Osteocyte (in vitro differentiated cells): ENCODE data around the gene CC2D1A. TPM values are rescaled to one million over a fixed set of nuclear protein-coding genes. Genes with fewer than 3 reads are reported as not detected.

ENCODE experiments used
- DNase-seq: peaks from one replicate; pipeline ENCODE4 v3.0.0; 2021; ENCODE audit warnings: mixed read lengths; ENCODE audit not compliant: unreplicated experiment; ENCODE audit errors: extremely low spot score
- H3K27ac Mint-ChIP-seq: one replicate; pipeline ENCODE4 v1.8.0; 2021; ENCODE audit warnings: mild to moderate bottlenecking, mixed read lengths; ENCODE audit not compliant: unreplicated experiment
- H3K27me3 Mint-ChIP-seq: one replicate; pipeline ENCODE4 v1.8.0; 2021; ENCODE audit warnings: mixed read lengths; ENCODE audit not compliant: unreplicated experiment
- H3K36me3 Mint-ChIP-seq: one replicate; pipeline ENCODE4 v1.8.0; 2021; ENCODE audit warnings: mixed read lengths; ENCODE audit not compliant: unreplicated experiment
- H3K4me1 Mint-ChIP-seq: one replicate; pipeline ENCODE4 v1.8.0; 2021; ENCODE audit warnings: mixed read lengths; ENCODE audit not compliant: unreplicated experiment
- H3K4me3 Mint-ChIP-seq: one replicate; pipeline ENCODE4 v1.8.0; 2021; ENCODE audit warnings: mild to moderate bottlenecking, moderate library complexity, mixed read lengths; ENCODE audit not compliant: unreplicated experiment
- H3K9me3 Mint-ChIP-seq: one replicate; pipeline ENCODE4 v1.8.0; 2021; ENCODE audit warnings: mixed read lengths; ENCODE audit not compliant: unreplicated experiment
- total RNA-seq: library from RNA; stranded (reverse); gene quantifications from 2 replicates; pipeline ENCODE4 v1.2.1, GENCODE V29; 2021
- TF ChIP-seq, protein P1 (sequence below): fragments of 200-600 bp; sonication (generic); IDR thresholded peaks from 2 replicates; pipeline ENCODE4 v1.5.0; 2021; ENCODE audit warnings: antibody characterized with exemption, mild to moderate bottlenecking, moderate library complexity

CC2D1A gene
- total RNA-seq, 1 donor from 2014 or later: 51.3 TPM

GRCh38 chr19:13908674-13909073 is 2.7 kb downstream of the CC2D1A start:
- TF ChIP-seq, protein P1, sequence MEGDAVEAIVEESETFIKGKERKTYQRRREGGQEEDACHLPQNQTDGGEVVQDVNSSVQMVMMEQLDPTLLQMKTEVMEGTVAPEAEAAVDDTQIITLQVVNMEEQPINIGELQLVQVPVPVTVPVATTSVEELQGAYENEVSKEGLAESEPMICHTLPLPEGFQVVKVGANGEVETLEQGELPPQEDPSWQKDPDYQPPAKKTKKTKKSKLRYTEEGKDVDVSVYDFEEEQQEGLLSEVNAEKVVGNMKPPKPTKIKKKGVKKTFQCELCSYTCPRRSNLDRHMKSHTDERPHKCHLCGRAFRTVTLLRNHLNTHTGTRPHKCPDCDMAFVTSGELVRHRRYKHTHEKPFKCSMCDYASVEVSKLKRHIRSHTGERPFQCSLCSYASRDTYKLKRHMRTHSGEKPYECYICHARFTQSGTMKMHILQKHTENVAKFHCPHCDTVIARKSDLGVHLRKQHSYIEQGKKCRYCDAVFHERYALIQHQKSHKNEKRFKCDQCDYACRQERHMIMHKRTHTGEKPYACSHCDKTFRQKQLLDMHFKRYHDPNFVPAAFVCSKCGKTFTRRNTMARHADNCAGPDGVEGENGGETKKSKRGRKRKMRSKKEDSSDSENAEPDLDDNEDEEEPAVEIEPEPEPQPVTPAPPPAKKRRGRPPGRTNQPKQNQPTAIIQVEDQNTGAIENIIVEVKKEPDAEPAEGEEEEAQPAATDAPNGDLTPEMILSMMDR: no peak
- DNase-seq: no peak
- Mint-ChIP-seq H3K36me3 (peaks cover 12% of the 10 kb centered on the region), H3K4me3 (no peak overlapping the region), H3K4me1 (peaks cover 14% of the 10 kb centered on the region), H3K9me3 (no peaks in the 10 kb centered on the region), H3K27ac (no peak overlapping the region), H3K27me3 (no peaks in the 10 kb centered on the region)

GRCh38 chr19:13909430-13909829 is 3.4 kb downstream of the CC2D1A start:
- Mint-ChIP-seq H3K9me3 (no peaks in the 10 kb centered on the region), H3K27ac (no peak overlapping the region), H3K4me1 (peaks cover 14% of the 10 kb centered on the region), H3K27me3 (no peaks in the 10 kb centered on the region), H3K36me3 (peaks cover 12% of the 10 kb centered on the region), H3K4me3 (no peak overlapping the region)
- TF ChIP-seq, protein P1: no peak
- no peak for DNase-seq

DNA sequence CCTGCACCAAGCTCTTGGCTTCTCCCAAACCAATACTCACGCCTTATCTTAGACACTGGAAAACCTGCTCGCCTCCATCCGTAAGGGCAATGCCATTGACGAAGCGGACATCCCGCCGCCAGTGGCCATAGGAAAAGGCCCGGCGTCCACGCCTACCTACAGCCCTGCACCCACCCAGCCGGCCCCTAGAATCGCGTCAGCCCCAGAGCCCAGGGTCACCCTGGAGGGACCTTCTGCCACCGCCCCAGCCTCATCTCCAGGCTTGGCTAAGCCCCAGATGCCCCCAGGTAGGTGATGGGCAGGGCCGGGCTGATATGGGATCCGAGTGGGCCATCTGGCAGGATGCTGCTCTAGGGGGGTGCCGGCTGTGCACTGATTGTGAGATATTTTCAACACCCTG is 7.4 kb downstream of the CC2D1A start:
- Mint-ChIP-seq H3K27ac (no peak overlapping the region), H3K27me3 (no peaks in the 10 kb centered on the region), H3K36me3 (peaks cover 20% of the 10 kb centered on the region), H3K4me1 (no peaks in the 10 kb centered on the region), H3K9me3 (no peaks in the 10 kb centered on the region), H3K4me3 (no peak overlapping the region)
- no peak for DNase-seq
- TF ChIP-seq, protein P1: no peak

GRCh38 chr19:13914777-13915176 is 8.8 kb downstream of the CC2D1A start:
- no peaks in the 10 kb centered on the region for H3K4me1 Mint-ChIP-seq
- DNase-seq: no peak
- H3K36me3 Mint-ChIP-seq: peaks cover 23% of the 10 kb centered on the region
- H3K9me3 Mint-ChIP-seq: no peaks in the 10 kb centered on the region
- no peak overlapping the region for H3K27ac Mint-ChIP-seq
- H3K4me3 Mint-ChIP-seq: no peak overlapping the region
- TF ChIP-seq, protein P1: no peak
- H3K27me3 Mint-ChIP-seq: no peaks in the 10 kb centered on the region

- no peak for DNase-seq
- Mint-ChIP-seq H3K4me3 (no peak overlapping the region), H3K9me3 (no peaks in the 10 kb centered on the region), H3K27me3 (no peaks in the 10 kb centered on the region), H3K27ac (no peak overlapping the region), H3K4me1 (no peaks in the 10 kb centered on the region), H3K36me3 (peaks cover 41% of the 10 kb centered on the region)
- TF ChIP-seq, protein P1: no peak
Measured at GRCh38 chr19:13917888-13918406, 11.9 kb downstream of the CC2D1A start.
